ENCODE data around the gene CHIT1.
A peak's percentile ranks its signal among the peaks of the same experiment; 100 is the strongest.

The CHIT1 gene

DNA sequence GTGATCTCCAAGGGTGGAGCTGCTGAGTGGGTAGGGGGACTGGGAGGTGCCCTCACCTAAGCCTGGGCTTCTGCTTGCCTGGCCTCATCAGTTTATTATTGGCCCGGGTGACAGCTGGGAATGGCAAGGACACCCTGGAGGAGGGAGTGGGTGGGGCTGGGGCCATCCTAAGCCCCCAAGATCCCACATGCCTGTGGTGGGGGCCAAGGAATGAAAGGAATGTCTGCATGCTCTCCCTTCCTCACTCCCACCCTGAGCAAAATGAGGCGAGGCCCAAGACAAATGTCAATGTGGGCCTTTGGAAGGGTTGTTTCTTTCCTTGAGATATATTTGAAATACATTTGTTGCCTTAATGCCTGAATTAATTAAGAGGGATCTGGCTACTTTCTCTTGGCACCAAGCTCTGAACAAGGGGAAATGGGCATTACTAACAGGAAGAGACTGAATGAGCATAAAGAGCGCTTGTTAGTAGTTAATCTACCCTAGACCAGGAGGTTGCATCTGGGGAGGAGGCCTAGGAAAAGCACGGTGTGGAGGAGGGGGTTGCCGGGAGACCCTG, 23.3 kb downstream of the CHIT1 start:
- Histone ChIP-seq H3K9me3 (replicated peaks in 1 of 11) (no peaks in the 10 kb centered on the region), H3K27me3 (no peaks in the 10 kb centered on the region), H3K27ac (no peak overlapping the region), H4K20me1 (no peaks in the 10 kb centered on the region), H3K4me1 (peaks cover 7 to 46% (median 21%) of the 10 kb centered on the region in 10 experiments; a peak in 19 of 20 replicates), H3K36me3 (no peaks in the 10 kb centered on the region), H3K4me3 (no peak overlapping the region), H3K9ac (no peak overlapping the region), H3K4me2 (peak overlapping the region in 3 of 11 experiments; percentile 21 to 33 (median 26); a peak in 4 of 22 replicates)
- TF ChIP-seq Cebpa-rat (IDR thresholded peaks at IDR 0.05): no peak

GRCh38 chr1:203204756-203205155, 24.7 kb downstream of the CHIT1 start:
- Histone ChIP-seq H3K27me3 (no peaks in the 10 kb centered on the region), H3K9ac (no peak overlapping the region), H3K27ac (no peak overlapping the region), H4K20me1 (no peaks in the 10 kb centered on the region), H3K4me1 (peaks cover 19 to 61% (median 36%) of the 10 kb centered on the region in 10 experiments), H3K4me3 (no peak overlapping the region), H3K4me2 (no peak overlapping the region), H3K9me3 (replicated peaks in 1 of 11) (no peaks in the 10 kb centered on the region), H3K36me3 (no peaks in the 10 kb centered on the region)
- TF ChIP-seq Cebpa-rat (IDR thresholded peaks at IDR 0.05): no peak

DNA sequence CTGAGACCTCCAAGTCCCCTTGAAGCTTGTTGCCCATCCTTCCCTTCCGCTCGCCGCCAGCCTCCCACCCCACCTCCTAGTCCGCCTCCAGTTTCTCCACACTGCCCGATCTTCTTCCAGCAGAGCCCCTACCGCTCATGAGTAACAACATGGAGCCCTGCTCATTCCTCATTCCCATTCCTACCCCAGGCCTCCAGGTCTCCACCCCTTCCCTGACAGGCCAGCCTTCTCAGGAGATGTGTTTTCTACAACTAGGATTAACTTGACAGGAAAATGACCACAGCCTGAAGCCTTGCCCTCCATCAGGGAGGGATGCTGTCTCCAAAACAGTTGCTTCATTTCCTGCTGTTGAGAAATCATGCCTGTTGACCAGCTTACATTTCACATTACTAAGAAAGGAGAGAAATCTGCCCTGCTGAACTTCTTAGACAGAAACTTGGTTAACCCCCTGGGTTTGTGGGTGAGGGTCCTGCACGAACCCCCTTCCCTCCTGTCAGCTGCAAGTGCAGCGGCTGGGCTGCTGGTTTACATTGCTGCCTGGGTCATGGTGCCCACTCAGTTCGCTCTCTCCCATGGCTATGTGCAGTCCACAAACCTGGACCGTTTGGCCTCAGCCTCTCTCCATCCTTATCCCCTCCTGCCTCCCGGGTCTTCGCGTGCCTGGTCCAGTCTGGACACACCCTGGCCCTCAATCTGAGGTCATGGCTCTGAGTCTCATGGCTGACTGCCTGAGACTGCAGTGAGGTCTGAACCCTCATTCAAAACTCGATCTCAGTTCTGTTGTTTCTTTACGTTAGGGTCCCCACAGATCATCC, 26.8 kb downstream of the CHIT1 start:
- no peaks in the 10 kb centered on the region for H3K36me3 ChIP-seq
- H3K4me3 ChIP-seq: no peak overlapping the region; a peak in 1 of 20 replicates
- H3K4me1 ChIP-seq: peaks cover 22 to 70% (median 44%) of the 10 kb centered on the region in 10 experiments
- no peaks in the 10 kb centered on the region for H3K27me3 ChIP-seq
- TF ChIP-seq Cebpa-rat (IDR thresholded peaks at IDR 0.05): peak in 7 of 11 experiments; percentile 19 to 83 (median 52); a peak in 7 of 22 replicates
- peak overlapping the region in 10 of 11 experiments; percentile 24 to 84 (median 65); a peak in 16 of 22 replicates for H3K4me2 ChIP-seq
- H4K20me1 ChIP-seq: no peaks in the 10 kb centered on the region
- H3K9me3 ChIP-seq (replicated peaks in 1 of 11): no peaks in the 10 kb centered on the region
- peak overlapping the region in 3 of 11 experiments; percentile 50 to 53 (median 50); a peak in 6 of 22 replicates for H3K9ac ChIP-seq
- H3K27ac ChIP-seq: peak overlapping the region in 9 of 11 experiments; percentile 14 to 80 (median 44); a peak in 13 of 22 replicates

DNA sequence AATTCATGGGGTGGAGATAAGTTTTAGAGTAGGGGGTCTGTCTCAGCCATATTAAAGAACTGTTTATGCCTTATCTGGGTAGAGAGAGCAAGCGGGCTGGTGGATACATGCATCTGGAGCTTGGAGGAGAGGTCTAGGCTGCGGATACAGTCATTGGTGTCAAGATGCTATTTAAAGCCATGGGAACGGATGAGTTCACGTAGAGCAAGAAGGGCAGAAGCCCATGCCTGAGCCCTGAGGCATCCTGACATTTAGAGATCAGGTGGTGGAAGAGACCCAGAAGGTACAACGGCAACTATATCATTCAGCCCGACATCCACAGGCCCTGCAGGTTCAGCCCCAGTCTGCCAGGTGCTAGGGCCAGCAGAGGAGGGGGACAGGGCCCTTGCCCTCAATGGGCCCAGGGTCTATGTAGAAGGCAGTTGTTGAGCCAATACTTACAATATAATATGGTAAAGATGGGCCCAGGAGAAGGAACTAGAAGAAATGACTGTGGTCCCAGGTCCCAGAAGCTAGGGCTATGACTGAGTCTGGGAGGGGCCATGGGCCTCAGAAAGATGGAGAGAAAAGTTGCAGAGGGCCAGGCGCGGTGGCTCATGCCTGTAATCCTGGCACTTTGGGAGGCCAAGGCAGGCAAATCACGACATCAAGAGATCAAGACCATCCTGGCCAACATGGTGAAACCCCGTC, 27.8 kb downstream of the CHIT1 start:
- Histone ChIP-seq H4K20me1 (no peaks in the 10 kb centered on the region), H3K36me3 (no peaks in the 10 kb centered on the region), H3K27me3 (no peaks in the 10 kb centered on the region), H3K4me2 (peak overlapping the region in 5 of 11 experiments; percentile 70 to 84 (median 78); a peak in 10 of 22 replicates), H3K9ac (peak overlapping the region in 1 of 11 experiments; percentile 50; a peak in 3 of 22 replicates), H3K9me3 (replicated peaks in 1 of 11) (no peaks in the 10 kb centered on the region), H3K27ac (peak overlapping the region in 6 of 11 experiments; percentile 19 to 80 (median 62); a peak in 10 of 22 replicates), H3K4me1 (peaks cover 19 to 73% (median 46%) of the 10 kb centered on the region in 10 experiments; a peak in 19 of 20 replicates), H3K4me3 (no peak overlapping the region)
- TF ChIP-seq Cebpa-rat (IDR thresholded peaks at IDR 0.05): no peak

- H4K20me1 ChIP-seq: no peaks in the 10 kb centered on the region
- peak overlapping the region in 9 of 11 experiments; percentile 11 to 84 (median 70); a peak in 15 of 22 replicates for H3K4me2 ChIP-seq
- H3K27me3 ChIP-seq: no peaks in the 10 kb centered on the region
- no peak overlapping the region for H3K4me3 ChIP-seq
- peak overlapping the region in 1 of 11 experiments; percentile 2; a peak in 1 of 22 replicates for H3K9ac ChIP-seq
- H3K36me3 ChIP-seq: no peaks in the 10 kb centered on the region
- no peaks in the 10 kb centered on the region for H3K9me3 ChIP-seq (replicated peaks in 1 of 11)
- H3K4me1 ChIP-seq: peaks cover 19 to 72% (median 45%) of the 10 kb centered on the region in 10 experiments; a peak in 19 of 20 replicates
- peak overlapping the region in 4 of 11 experiments; percentile 5 to 80 (median 73); a peak in 5 of 22 replicates for H3K27ac ChIP-seq
- TF ChIP-seq Cebpa-rat (IDR thresholded peaks at IDR 0.05): no peak
Measured at GRCh38 chr1:203200916-203201315, 28.6 kb downstream of the CHIT1 start.

- Histone ChIP-seq H3K27me3 (no peaks in the 10 kb centered on the region), H4K20me1 (no peaks in the 10 kb centered on the region), H3K4me1 (peaks cover 19 to 71% (median 45%) of the 10 kb centered on the region in 10 experiments; a peak in 19 of 20 replicates), H3K27ac (peak overlapping the region in 4 of 11 experiments; percentile 5 to 80 (median 73); a peak in 6 of 22 replicates), H3K9me3 (replicated peaks in 1 of 11) (no peaks in the 10 kb centered on the region), H3K9ac (peak overlapping the region in 2 of 11 experiments; percentile 2 to 14; a peak in 2 of 22 replicates), H3K36me3 (no peaks in the 10 kb centered on the region), H3K4me3 (no peak overlapping the region), H3K4me2 (peak overlapping the region; percentile 11 to 84 (median 49); a peak in 18 of 22 replicates)
- 0 out of 22 replicates have a peak, but pooled peaks of 1 of the 11 experiments have one; percentile 7 for TF ChIP-seq Cebpa-rat (IDR thresholded peaks at IDR 0.05)
Measured at GRCh38 chr1:203199816-203200571, 29.5 kb downstream of the CHIT1 start.

- no peak for TF ChIP-seq Cebpa-rat (IDR thresholded peaks at IDR 0.05)
- H3K4me3 ChIP-seq: no peak overlapping the region
- peak overlapping the region in 3 of 11 experiments; percentile 33 to 80 (median 72); a peak in 3 of 22 replicates for H3K27ac ChIP-seq
- no peaks in the 10 kb centered on the region for H3K36me3 ChIP-seq
- no peaks in the 10 kb centered on the region for H3K9me3 ChIP-seq (replicated peaks in 1 of 11)
- H4K20me1 ChIP-seq: no peaks in the 10 kb centered on the region
- peak overlapping the region in 9 of 11 experiments; percentile 11 to 84 (median 70); a peak in 12 of 22 replicates for H3K4me2 ChIP-seq
- no peak overlapping the region for H3K9ac ChIP-seq
- H3K27me3 ChIP-seq: no peaks in the 10 kb centered on the region
- H3K4me1 ChIP-seq: peaks cover 19 to 71% (median 45%) of the 10 kb centered on the region in 10 experiments; a peak in 19 of 20 replicates
Measured at GRCh38 chr1:203199481-203199815, 30.0 kb downstream of the CHIT1 start.

GRCh38 chr1:203199002-203199401, 30.5 kb downstream of the CHIT1 start:
- no peak overlapping the region for H3K9ac ChIP-seq
- H3K4me2 ChIP-seq: peak overlapping the region in 6 of 11 experiments; percentile 11 to 84 (median 74); a peak in 9 of 22 replicates
- no peaks in the 10 kb centered on the region for H3K36me3 ChIP-seq

More at GRCh38 chr1:203199002-203199401, 30.5 kb downstream of the CHIT1 start:
- Histone ChIP-seq H3K27me3 (no peaks in the 10 kb centered on the region), H3K4me3 (no peak overlapping the region), H3K27ac (peak overlapping the region in 3 of 11 experiments; percentile 33 to 80 (median 72); a peak in 2 of 22 replicates), H4K20me1 (no peaks in the 10 kb centered on the region), H3K9me3 (replicated peaks in 1 of 11) (no peaks in the 10 kb centered on the region), H3K4me1 (peaks cover 19 to 71% (median 45%) of the 10 kb centered on the region in 10 experiments; a peak in 19 of 20 replicates)
- no peak for TF ChIP-seq Cebpa-rat (IDR thresholded peaks at IDR 0.05)

Data from BLaER1 treated with 17β-estradiol and CSF1 and Interleukin-3, amounts not matched to agents 10 nM and 100 nM (cell line).